Midbrain (tissue), 1 donor: ENCODE results near the gene CDK16.

Source experiments
- DNase-seq: peaks from one replicate; lab custom pipeline; 2025; lab: John Stamatoyannopoulos, UW

The CDK16 gene

GRCh38 chrX:47186096-47186740, 32.3 kb upstream of the CDK16 start:
- DNase-seq = no peak

DNA sequence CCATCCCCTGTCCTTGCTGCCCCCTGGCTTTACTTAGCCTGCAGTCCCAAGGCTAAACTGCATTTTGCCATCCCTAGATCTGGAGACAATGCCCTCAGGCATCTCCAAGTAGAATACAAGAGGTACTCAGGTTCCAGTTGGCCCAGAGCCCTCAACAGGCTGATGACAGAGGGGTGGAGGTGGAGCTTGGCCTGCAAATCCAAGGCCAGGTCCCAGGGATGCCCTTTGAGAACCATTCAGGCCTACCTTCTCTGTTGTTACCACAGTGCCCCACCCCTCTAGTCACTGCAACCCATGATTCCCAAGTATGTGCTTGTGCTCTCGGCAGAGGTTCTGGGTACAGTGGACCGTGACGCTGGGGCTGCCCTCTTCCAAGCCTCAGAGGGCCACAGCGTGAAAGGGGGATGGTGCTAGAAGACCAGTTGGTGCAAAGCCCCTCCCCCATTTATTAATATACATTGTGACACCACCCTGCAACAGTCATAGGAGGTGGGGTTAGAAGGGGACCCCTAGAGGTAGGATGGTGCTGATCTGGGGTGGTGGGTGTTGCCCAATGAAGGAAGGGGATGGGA, 31.3 kb upstream of the CDK16 start:
- DNase-seq = no peak

GRCh38 chrX:47189906-47190305, 28.6 kb upstream of the CDK16 start:
- DNase-seq = no peak

DNA sequence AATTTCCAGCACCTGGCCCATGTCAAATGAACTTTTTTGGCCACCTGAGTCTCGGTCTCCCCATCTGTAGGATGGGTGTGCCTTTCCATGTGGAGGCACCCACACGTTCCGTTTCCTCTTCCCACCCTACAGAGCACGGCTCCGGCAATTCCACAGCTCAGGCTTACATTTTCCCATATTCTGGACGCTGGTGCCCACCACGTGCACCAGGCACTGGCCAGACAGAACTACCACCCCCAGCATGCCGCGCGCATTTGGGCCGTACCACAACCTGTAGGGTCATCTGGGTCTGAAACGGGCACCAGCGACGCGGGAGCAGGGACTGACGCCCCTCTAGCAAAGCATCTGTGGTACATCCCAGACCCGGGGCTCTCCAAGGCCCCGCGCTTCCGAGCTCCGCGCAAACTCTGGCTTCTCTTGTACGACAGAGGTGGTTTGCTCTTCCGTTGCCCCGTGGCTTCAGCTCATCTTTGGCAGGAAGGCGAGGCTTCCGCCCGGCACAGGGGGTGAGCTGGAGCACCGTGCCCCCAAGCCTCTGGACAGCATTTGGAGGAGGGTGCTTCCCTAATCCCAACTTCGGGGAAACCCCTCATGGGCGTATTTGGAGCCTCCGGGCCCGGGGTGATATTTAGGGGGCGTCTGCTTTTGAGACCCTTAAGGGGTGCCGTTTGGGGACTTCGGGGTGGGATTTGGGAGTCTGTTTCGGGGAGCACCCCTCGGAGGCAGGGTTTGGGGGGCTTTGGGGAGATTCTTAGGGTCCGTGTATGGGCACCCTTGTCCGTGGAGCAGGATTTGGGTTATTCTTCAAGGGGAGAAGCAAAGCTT, 27.8 kb upstream of the CDK16 start:
- peak; percentile 87 for DNase-seq

- no peak for DNase-seq
These were observed 27.1 kb upstream of the CDK16 start for GRCh38 chrX:47191331-47191730.

- no peak for DNase-seq
These were observed 26.6 kb upstream of the CDK16 start for GRCh38 chrX:47191806-47192401.

DNA sequence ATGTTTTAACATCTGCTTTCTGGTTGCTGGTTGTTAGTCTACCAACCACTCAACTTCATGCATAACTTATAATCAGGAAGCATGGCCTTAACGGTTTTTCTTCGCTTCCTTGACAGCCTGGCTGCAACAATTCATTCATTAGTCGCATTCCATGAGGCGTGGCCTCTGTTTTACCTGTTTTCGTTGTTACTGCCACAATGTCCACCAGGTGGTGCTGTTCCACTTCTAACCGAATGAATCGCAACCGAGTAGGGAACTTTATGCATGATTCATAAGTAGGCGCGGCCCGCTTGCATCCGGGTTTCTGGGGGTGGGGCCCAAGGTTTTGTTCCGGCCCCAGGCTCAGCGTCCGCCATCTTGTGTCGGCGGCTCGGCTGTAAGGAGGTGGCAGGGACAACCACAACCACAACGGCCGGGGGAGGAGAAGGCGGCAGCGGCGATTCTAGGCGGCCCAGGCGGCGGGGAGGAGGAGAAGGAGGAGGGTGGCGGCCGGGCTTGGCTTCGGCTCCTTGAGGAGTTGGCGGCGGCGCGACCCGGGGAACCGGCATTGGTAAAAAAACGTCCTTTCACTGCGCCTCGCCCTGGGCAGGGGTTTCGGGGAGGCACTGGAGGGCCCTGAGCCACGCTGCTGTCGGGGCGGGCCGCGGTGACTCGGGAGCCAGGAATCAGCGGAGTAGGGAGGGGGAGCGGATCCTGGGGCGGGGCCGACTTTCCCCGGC, 24.8 kb upstream of the CDK16 start, which contains the start of gene UBA1:
TSS of gene UBA1 (plus strand) at position 355 of the 719 bp plus-strand sequence. CDS start 4,974 bp downstream, outside the sequence.
- DNase-seq = peak; percentile 99

- no peak for DNase-seq
These were observed 24.2 kb upstream of the CDK16 start for GRCh38 chrX:47194194-47194787.

GRCh38 chrX:47196098-47196497, 22.4 kb upstream of the CDK16 start:
- no peak for DNase-seq

DNA sequence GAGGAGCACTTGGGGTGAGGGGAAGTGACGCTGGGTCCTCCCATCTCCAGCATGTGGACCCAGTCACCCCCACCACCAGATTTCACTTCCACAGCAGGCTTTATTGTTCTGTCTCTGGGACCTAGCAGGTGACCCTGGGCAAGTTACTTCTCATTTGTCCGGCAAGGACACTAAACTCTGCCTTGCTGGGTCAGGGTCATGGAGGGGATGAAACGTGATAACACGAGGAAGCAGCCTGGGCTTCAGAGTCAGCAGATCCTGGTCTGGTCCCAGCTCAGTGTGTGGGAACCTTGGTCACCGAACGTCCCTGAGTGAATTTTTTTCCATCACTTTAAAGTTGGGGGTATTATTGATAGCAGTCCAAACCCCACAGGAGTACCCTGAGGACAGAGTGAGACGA, 21.0 kb upstream of the CDK16 start:
- no peak for DNase-seq

GRCh38 chrX:47198026-47198686, 20.3 kb upstream of the CDK16 start:
- DNase-seq = no peak

- DNase-seq = no peak
These were observed 19.8 kb upstream of the CDK16 start for GRCh38 chrX:47198687-47199080.

GRCh38 chrX:47199286-47199685, 19.2 kb upstream of the CDK16 start:
- DNase-seq = no peak

GRCh38 chrX:47200385-47201150, 17.9 kb upstream of the CDK16 start:
- no peak for DNase-seq

- DNase-seq = no peak
These were observed 17.0 kb upstream of the CDK16 start for GRCh38 chrX:47201345-47201944.

GRCh38 chrX:47202316-47202715, 16.2 kb upstream of the CDK16 start:
- DNase-seq = no peak

DNA sequence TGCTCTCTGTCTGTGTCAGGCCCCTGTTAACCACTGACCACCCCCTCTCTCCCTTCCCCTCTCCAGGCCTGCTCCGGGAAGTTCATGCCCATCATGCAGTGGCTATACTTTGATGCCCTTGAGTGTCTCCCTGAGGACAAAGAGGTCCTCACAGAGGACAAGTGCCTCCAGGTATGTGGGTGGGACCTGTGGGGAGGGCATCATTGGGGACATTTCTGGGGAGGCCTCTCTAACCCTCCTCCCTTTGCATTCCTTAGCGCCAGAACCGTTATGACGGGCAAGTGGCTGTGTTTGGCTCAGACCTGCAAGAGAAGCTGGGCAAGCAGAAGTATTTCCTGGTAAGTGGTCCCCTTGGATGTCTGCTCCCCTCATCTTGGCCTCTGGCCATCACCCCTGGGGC, 15.6 kb upstream of the CDK16 start:
- DNase-seq = no peak

DNA sequence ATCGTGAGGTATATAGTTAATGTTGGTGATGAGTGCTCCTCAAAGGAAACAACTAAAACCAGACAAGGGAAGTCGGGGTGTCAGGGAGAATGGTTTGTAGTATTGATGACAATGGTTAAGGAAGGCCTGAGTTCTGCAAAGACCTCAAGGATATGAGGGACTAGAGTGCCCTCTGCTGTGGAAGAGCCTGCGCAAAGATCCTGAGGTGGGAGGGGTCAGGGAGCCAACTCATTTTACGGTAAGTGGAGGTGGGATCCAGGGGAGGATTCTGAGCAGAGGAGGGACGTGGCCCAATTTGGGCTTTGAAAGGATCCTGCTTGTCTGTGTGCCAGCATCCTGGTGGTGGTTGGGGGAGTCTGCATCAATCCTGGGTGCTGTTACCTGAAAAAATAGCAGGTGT, 13.5 kb upstream of the CDK16 start:
- no peak for DNase-seq

- no peak for DNase-seq
These were observed 12.2 kb upstream of the CDK16 start for GRCh38 chrX:47206316-47206715.

GRCh38 chrX:47208108-47208507, 10.4 kb upstream of the CDK16 start:
- no peak for DNase-seq
